Parathyroid adenoma (tissue), 2 donors: Measurements from ENCODE around the gene MYO1D.

Experiments used
- H2AFZ ChIP-seq: fragments of 300-600 bp; sonication (generic); one replicate; pipeline ENCODE4 v1.7.0; 2017; ENCODE audit warnings: antibody characterized with exemption, mild to moderate bottlenecking
- H3K27ac ChIP-seq: fragments of 300-600 bp; sonication (generic); one replicate; pipeline ENCODE4 v1.7.0; 2017
- H3K27me3 ChIP-seq: fragments of 300-600 bp; sonication (generic); one replicate; pipeline ENCODE4 v1.7.0; 2017; ENCODE audit warnings: low read length; ENCODE audit not compliant: control insufficient read depth, insufficient read depth
- H3K36me3 ChIP-seq: fragments of 300-600 bp; sonication (generic); one replicate; pipeline ENCODE4 v1.7.0; 2017; ENCODE audit warnings: low read length; ENCODE audit not compliant: control insufficient read depth, insufficient read depth
- H3K4me1 ChIP-seq: fragments of 300-600 bp; sonication (generic); one replicate; pipeline ENCODE4 v1.7.0; 2017; ENCODE audit warnings: control low read depth
- H3K4me2 ChIP-seq: fragments of 300-600 bp; sonication (generic); one replicate; pipeline ENCODE4 v1.7.0; 2017; ENCODE audit warnings: low read length
- H3K4me3 ChIP-seq: fragments of 300-600 bp; sonication (generic); one replicate; pipeline ENCODE4 v1.7.0; 2017; ENCODE audit warnings: low read depth, low read length
- H3K79me2 ChIP-seq: fragments of 300-600 bp; sonication (generic); one replicate; pipeline ENCODE4 v1.7.0; 2017; ENCODE audit warnings: control low read depth
- H3K9ac ChIP-seq: fragments of 300-600 bp; sonication (generic); one replicate; pipeline ENCODE4 v1.7.0; 2017; ENCODE audit warnings: mild to moderate bottlenecking
- H3K9me3 ChIP-seq: fragments of 300-600 bp; sonication (generic); one replicate; pipeline ENCODE4 v1.7.0; 2017; ENCODE audit warnings: low read length; ENCODE audit not compliant: control insufficient read depth
- CTCF ChIP-seq: fragments of 300-600 bp; sonication (generic); IDR thresholded peaks from one replicate; pipeline ENCODE4 v1.7.0; 2017; ENCODE audit warnings: antibody characterized with exemption, mild to moderate bottlenecking
- donor health status: primary hyperparathyroidism.

The MYO1D gene

GRCh38 chr17:32831627-32832243 is 45.2 kb downstream of the MYO1D start:
- Histone ChIP-seq H2AFZ (no peak overlapping the region), H3K9ac (no peak overlapping the region), H3K4me1 (no peaks in the 10 kb centered on the region), H3K27ac (no peak overlapping the region), H3K36me3 (no peaks in the 10 kb centered on the region), H3K4me3 (no peak overlapping the region), H3K79me2 (peaks cover 8% of the 10 kb centered on the region), H3K4me2 (no peak overlapping the region), H3K27me3 (no peaks in the 10 kb centered on the region), H3K9me3 (no peaks in the 10 kb centered on the region)
- TF ChIP-seq CTCF: no peak

- no peak for TF ChIP-seq CTCF
- Histone ChIP-seq H3K9me3 (no peaks in the 10 kb centered on the region), H3K79me2 (peaks cover 8% of the 10 kb centered on the region), H3K9ac (no peak overlapping the region), H3K27ac (no peak overlapping the region), H3K27me3 (no peaks in the 10 kb centered on the region), H3K36me3 (no peaks in the 10 kb centered on the region), H3K4me3 (no peak overlapping the region), H3K4me1 (no peaks in the 10 kb centered on the region), H3K4me2 (no peak overlapping the region), H2AFZ (no peak overlapping the region)
These were observed 45.7 kb downstream of the MYO1D start for GRCh38 chr17:32831223-32831622.

- H3K4me3 ChIP-seq: no peak overlapping the region
- no peak overlapping the region for H3K4me2 ChIP-seq
- TF ChIP-seq CTCF: no peak
- no peak overlapping the region for H3K9ac ChIP-seq
- no peaks in the 10 kb centered on the region for H3K9me3 ChIP-seq
- H2AFZ ChIP-seq: peak overlapping the region; percentile 24
- H3K27ac ChIP-seq: no peak overlapping the region
- H3K79me2 ChIP-seq: peaks cover 2% of the 10 kb centered on the region
- no peaks in the 10 kb centered on the region for H3K27me3 ChIP-seq
- no peaks in the 10 kb centered on the region for H3K4me1 ChIP-seq
- no peaks in the 10 kb centered on the region for H3K36me3 ChIP-seq
These were observed 48.1 kb downstream of the MYO1D start for GRCh38 chr17:32828822-32829221.

GRCh38 chr17:32827227-32827626 is 49.7 kb downstream of the MYO1D start:
- Histone ChIP-seq H3K4me3 (no peak overlapping the region), H3K4me2 (no peak overlapping the region), H3K36me3 (no peaks in the 10 kb centered on the region), H3K9me3 (no peaks in the 10 kb centered on the region), H3K79me2 (no peaks in the 10 kb centered on the region), H3K27ac (no peak overlapping the region), H2AFZ (no peak overlapping the region), H3K27me3 (no peaks in the 10 kb centered on the region), H3K9ac (no peak overlapping the region), H3K4me1 (no peaks in the 10 kb centered on the region)
- TF ChIP-seq CTCF: no peak

- Histone ChIP-seq H3K4me3 (no peak overlapping the region), H3K4me1 (no peaks in the 10 kb centered on the region), H2AFZ (no peak overlapping the region), H3K79me2 (no peaks in the 10 kb centered on the region), H3K36me3 (no peaks in the 10 kb centered on the region), H3K27ac (no peak overlapping the region), H3K9me3 (no peaks in the 10 kb centered on the region), H3K9ac (no peak overlapping the region), H3K4me2 (no peak overlapping the region), H3K27me3 (no peaks in the 10 kb centered on the region)
- no peak for TF ChIP-seq CTCF
These were observed 50.8 kb downstream of the MYO1D start for GRCh38 chr17:32826076-32826475.
